Neural progenitor cell (in vitro differentiated cells): Measurements from ENCODE around the gene ATP13A4. TPM values are rescaled to one million over a fixed set of nuclear protein-coding genes. Genes with fewer than 3 reads are reported as not detected.

Experiments used
- DNase-seq: peaks from one replicate; pipeline ENCODE4 v3.0.0-alpha.2; 2016; ENCODE audit warnings: low spot score
- H2AFZ ChIP-seq: fragments of 200-600 bp; sonication (generic); replicated peaks from 2 replicates; pipeline ENCODE4 v1.6.1; 2016; ENCODE audit warnings: antibody characterized with exemption
- H3F3A ChIP-seq: fragments of 200-600 bp; sonication (generic); 2 replicates; pipeline ENCODE4 v1.6.1; 2016; ENCODE audit warnings: antibody characterized with exemption, low read depth
- H3K27ac ChIP-seq: fragments of 200-600 bp; sonication (generic); 2 replicates; pipeline ENCODE4 v1.5.1; 2016; ENCODE audit warnings: mild to moderate bottlenecking
- H3K27me3 ChIP-seq: fragments of 200-600 bp; sonication (generic); 2 replicates; pipeline ENCODE4 v1.6.1; 2016; ENCODE audit warnings: mild to moderate bottlenecking, moderate library complexity
- H3K36me3 ChIP-seq: fragments of 200-600 bp; sonication (generic); 2 replicates; pipeline ENCODE4 v1.5.1; 2016
- H3K4me1 ChIP-seq: fragments of 200-600 bp; sonication (generic); 2 replicates; pipeline ENCODE4 v1.6.1; 2016; ENCODE audit warnings: mixed run types
- H3K4me2 ChIP-seq: fragments of 200-600 bp; sonication (generic); 2 replicates; pipeline ENCODE4 v1.6.1; 2016
- H3K4me3 ChIP-seq: fragments of 200-600 bp; sonication (generic); 2 replicates; pipeline ENCODE4 v1.5.1; 2016
- H3K79me2 ChIP-seq: fragments of 200-600 bp; sonication (generic); 2 replicates; pipeline ENCODE4 v1.6.1; 2016; ENCODE audit warnings: low read depth
- H3K9ac ChIP-seq: fragments of 200-600 bp; sonication (generic); 2 replicates; pipeline ENCODE4 v1.6.1; 2016
- H3K9me3 ChIP-seq: fragments of 200-600 bp; sonication (generic); 2 replicates; pipeline ENCODE4 v1.5.1; 2016; ENCODE audit warnings: low read depth
- H4K20me1 ChIP-seq: fragments of 200-600 bp; sonication (generic); 2 replicates; pipeline ENCODE4 v1.6.1; 2016; ENCODE audit warnings: low read depth
- H3K27ac Mint-ChIP-seq: 3 replicates; pipeline ENCODE4 v1.8.0; 2021; ENCODE audit warnings: mixed read lengths
- H3K27me3 Mint-ChIP-seq: 2 replicates; pipeline ENCODE4 v1.8.0; 2022; ENCODE audit warnings: low read depth, mild to moderate bottlenecking, inconsistent platforms, moderate library complexity, mixed read lengths; ENCODE audit not compliant: insufficient read depth
- H3K36me3 Mint-ChIP-seq: 3 replicates; pipeline ENCODE4 v1.8.0; 2021; ENCODE audit warnings: mixed read lengths
- H3K4me1 Mint-ChIP-seq: 3 replicates; pipeline ENCODE4 v1.8.0; 2021; ENCODE audit warnings: mixed read lengths
- H3K4me3 Mint-ChIP-seq: 3 replicates; pipeline ENCODE4 v1.8.0; 2021; ENCODE audit warnings: mild to moderate bottlenecking, moderate library complexity, mixed read lengths
- H3K9me3 Mint-ChIP-seq: 3 replicates; pipeline ENCODE4 v1.8.0; 2020; ENCODE audit warnings: mixed read lengths
- CTCF ChIP-seq: fragments of 200-600 bp; sonication (generic); IDR thresholded peaks from 2 replicates; pipeline ENCODE4 v1.5.1; 2017; ENCODE audit warnings: antibody characterized with exemption, mild to moderate bottlenecking
- EZH2 ChIP-seq: fragments of 200-600 bp; sonication (generic); IDR thresholded peaks from 2 replicates; pipeline ENCODE4 v1.6.1; 2017; ENCODE audit warnings: antibody characterized with exemption, mild to moderate bottlenecking, moderate library complexity
- EZH2phosphoT487 ChIP-seq: fragments of 200-600 bp; sonication (generic); IDR thresholded peaks from 2 replicates; pipeline ENCODE4 v1.6.1; 2017; ENCODE audit warnings: antibody characterized with exemption
- total RNA-seq: library from RNA; depleted of rRNA; stranded (reverse); fragments of >200 nt; gene quantifications from 2 replicates; pipeline ENCODE4 v1.2.3, GENCODE V29; 2015; ENCODE audit warnings: low replicate concordance

ATP13A4 gene
- total RNA-seq, 1 donor from 2014 or later = 0.32 TPM

DNA sequence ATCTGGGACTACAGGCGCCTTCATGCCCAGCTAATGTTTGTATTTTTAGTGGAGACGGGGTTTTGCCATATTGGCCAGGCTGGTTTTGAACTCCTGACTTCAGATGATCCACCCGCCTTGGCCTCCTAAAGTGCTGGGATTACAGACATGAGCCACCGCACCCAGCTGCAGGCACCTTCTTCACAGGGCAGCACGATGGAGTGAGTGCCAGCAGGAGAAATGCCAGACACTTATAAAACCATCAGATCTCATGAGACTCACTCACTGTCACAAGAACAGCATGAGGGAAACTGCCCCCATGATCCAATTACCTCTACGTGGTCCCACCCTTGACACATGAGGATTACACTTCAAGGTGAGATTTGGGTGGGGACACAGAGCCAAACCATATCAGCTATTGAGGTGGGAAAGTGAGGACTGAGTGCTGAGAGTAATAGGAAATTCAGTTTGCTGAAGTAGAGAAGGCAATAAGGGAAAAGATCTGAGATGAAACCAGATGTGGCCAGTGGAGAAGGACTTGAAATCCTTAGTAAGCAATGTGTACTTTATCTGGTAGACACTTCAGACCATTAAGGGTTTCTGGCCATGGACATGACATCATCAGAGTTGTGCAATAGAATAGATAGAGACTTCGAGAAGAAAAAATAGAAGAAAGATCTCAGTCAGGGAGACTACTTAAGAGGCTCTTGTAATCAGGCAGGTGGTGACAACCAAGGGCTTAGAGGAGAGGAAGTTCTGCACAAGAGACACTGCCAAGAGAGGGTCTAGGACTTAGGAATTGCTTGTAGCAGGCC, 158.0 kb downstream of the ATP13A4 start:
- DNase-seq = no peak
- Histone ChIP-seq H3K27me3 (no peaks in the 10 kb centered on the region), H3K9ac (no peak overlapping the region), H3K4me3 (no peak overlapping the region), H3F3A (no peaks in the 10 kb centered on the region), H3K4me1 (peaks cover 12% of the 10 kb centered on the region), H3K27ac (no peak overlapping the region), H3K79me2 (no peaks in the 10 kb centered on the region), H3K9me3 (no peaks in the 10 kb centered on the region), H4K20me1 (no peaks in the 10 kb centered on the region), H3K36me3 (no peaks in the 10 kb centered on the region), H3K4me2 (no peak overlapping the region), H2AFZ (no peak overlapping the region)
- Mint-ChIP-seq H3K4me3 (no peak overlapping the region), H3K9me3 (peaks cover 9% of the 10 kb centered on the region), H3K36me3 (no peaks in the 10 kb centered on the region), H3K27me3 (peaks cover 2% of the 10 kb centered on the region), H3K4me1 (peaks cover 9% of the 10 kb centered on the region), H3K27ac (no peak overlapping the region)
- no peak for TF ChIP-seq CTCF
- TF ChIP-seq EZH2phosphoT487 = no peak
- no peak for TF ChIP-seq EZH2

GRCh38 chr3:193391902-193392301, 162.8 kb downstream of the ATP13A4 start:
- Histone ChIP-seq H2AFZ (no peak overlapping the region), H3F3A (peaks cover 9% of the 10 kb centered on the region), H3K27me3 (no peaks in the 10 kb centered on the region), H3K4me1 (peaks cover 21% of the 10 kb centered on the region), H3K27ac (no peak overlapping the region), H3K4me2 (no peak overlapping the region), H3K36me3 (no peaks in the 10 kb centered on the region), H3K4me3 (no peak overlapping the region), H3K9ac (no peak overlapping the region), H3K79me2 (no peaks in the 10 kb centered on the region), H3K9me3 (no peaks in the 10 kb centered on the region), H4K20me1 (no peaks in the 10 kb centered on the region)
- Mint-ChIP-seq H3K4me3 (no peak overlapping the region), H3K27ac (peak overlapping the region; percentile 57), H3K9me3 (peaks cover 13% of the 10 kb centered on the region), H3K36me3 (no peaks in the 10 kb centered on the region), H3K27me3 (peaks cover 2% of the 10 kb centered on the region), H3K4me1 (peaks cover 33% of the 10 kb centered on the region)
- peak; percentile 33 for DNase-seq
- TF ChIP-seq CTCF = no peak
- TF ChIP-seq EZH2phosphoT487 = no peak
- TF ChIP-seq EZH2 = no peak

- Mint-ChIP-seq H3K27ac (no peak overlapping the region), H3K4me3 (no peak overlapping the region), H3K4me1 (peaks cover 33% of the 10 kb centered on the region), H3K36me3 (no peaks in the 10 kb centered on the region), H3K27me3 (peaks cover 2% of the 10 kb centered on the region), H3K9me3 (peaks cover 6% of the 10 kb centered on the region)
- Histone ChIP-seq H3K9me3 (no peaks in the 10 kb centered on the region), H3K27ac (no peak overlapping the region), H3K4me2 (peak overlapping the region; percentile 49), H3K4me1 (peaks cover 21% of the 10 kb centered on the region), H2AFZ (no peak overlapping the region), H3K4me3 (no peak overlapping the region), H4K20me1 (no peaks in the 10 kb centered on the region), H3K36me3 (no peaks in the 10 kb centered on the region), H3K79me2 (no peaks in the 10 kb centered on the region), H3K27me3 (no peaks in the 10 kb centered on the region), H3F3A (peaks cover 9% of the 10 kb centered on the region), H3K9ac (no peak overlapping the region)
- TF ChIP-seq EZH2phosphoT487 (no peak), EZH2 (no peak), CTCF (no peak)
- DNase-seq = peak; percentile 45
These were observed 165.4 kb downstream of the ATP13A4 start for GRCh38 chr3:193389335-193389734.
